BLaER1 treated with 17β-estradiol and CSF1 and Interleukin-3, amounts not matched to agents 10 nM and 100 nM (cell line): ENCODE measurements around the gene CLCNKA.
A peak's percentile ranks its signal among the peaks of the same experiment; 100 is the strongest.

Source experiments
- H3K27ac ChIP-seq, 11 experiments: shearing (Covaris generic); formaldehyde crosslinking; 2 replicates each; pipeline ENCODE4 v1.8.1; 2022
- H3K27me3 ChIP-seq, 11 experiments: shearing (Covaris generic); formaldehyde crosslinking; 2 replicates each; pipeline ENCODE4 v1.8.1; 2022
- H3K36me3 ChIP-seq, 11 experiments: shearing (Covaris generic); formaldehyde crosslinking; 2 replicates each; pipeline ENCODE4 v1.8.1; 2022
- H3K4me1 ChIP-seq, 10 experiments: shearing (Covaris generic); formaldehyde crosslinking; 2 replicates each; pipeline ENCODE4 v1.8.1; 2022
- H3K4me2 ChIP-seq, 11 experiments: shearing (Covaris generic); formaldehyde crosslinking; 2 replicates each; pipeline ENCODE4 v1.8.1; 2022
- H3K4me3 ChIP-seq, 10 experiments: shearing (Covaris generic); formaldehyde crosslinking; 2 replicates each; pipeline ENCODE4 v1.8.1; 2022
- H3K9ac ChIP-seq, 11 experiments: shearing (Covaris generic); formaldehyde crosslinking; 2 replicates each; pipeline ENCODE4 v1.8.1; 2022
- H3K9me3 ChIP-seq, 11 experiments: shearing (Covaris generic); formaldehyde crosslinking; replicated peaks in 1 of 11; 2 replicates each; pipeline ENCODE4 v1.8.1; 2022
- H4K20me1 ChIP-seq, 11 experiments: shearing (Covaris generic); formaldehyde crosslinking; 2 replicates each; pipeline ENCODE4 v1.8.1; 2022
- Cebpa-rat ChIP-seq, 11 experiments: shearing (Covaris generic); IDR thresholded peaks; 2 replicates each; pipeline ENCODE4 v1.8.1; 2022

CLCNKA gene

GRCh38 chr1:16013908-16014258, 8.0 kb upstream of the CLCNKA start:
- no peaks in the 10 kb centered on the region for H3K27me3 ChIP-seq
- H3K36me3 ChIP-seq = no peaks in the 10 kb centered on the region
- no peak for TF ChIP-seq Cebpa-rat (IDR thresholded peaks at IDR 0.05)
- H3K9me3 ChIP-seq = no peaks in the 10 kb centered on the region
- H3K9ac ChIP-seq = peak overlapping the region in 10 of 11 experiments; percentile 76 to 86 (median 83); a peak in 20 of 22 replicates
- H3K4me3 ChIP-seq = peak overlapping the region in 6 of 10 experiments; percentile 11 to 69 (median 54); a peak in 3 of 20 replicates
- H3K27ac ChIP-seq = peak overlapping the region; percentile 74 to 94 (median 86); a peak in 21 of 22 replicates
- H3K4me1 ChIP-seq = peaks cover 69 to 94% (median 78%) of the 10 kb centered on the region in 10 experiments
- peak overlapping the region; percentile 80 to 91 (median 87) for H3K4me2 ChIP-seq
- H4K20me1 ChIP-seq = no peaks in the 10 kb centered on the region; a peak in 1 of 22 replicates

GRCh38 chr1:16014509-16015482, 7.0 kb upstream of the CLCNKA start:
- Histone ChIP-seq H3K4me3 (no peak overlapping the region; a peak in 1 of 20 replicates), H3K36me3 (no peaks in the 10 kb centered on the region), H3K9ac (peak overlapping the region; percentile 3 to 85 (median 79); a peak in 15 of 22 replicates), H3K4me1 (peaks cover 75 to 94% (median 86%) of the 10 kb centered on the region in 10 experiments), H3K27me3 (no peaks in the 10 kb centered on the region), H4K20me1 (no peaks in the 10 kb centered on the region; a peak in 1 of 22 replicates), H3K27ac (peak overlapping the region in 10 of 11 experiments; percentile 83 to 94 (median 86); a peak in 18 of 22 replicates), H3K4me2 (peak overlapping the region; percentile 80 to 91 (median 87)), H3K9me3 (no peaks in the 10 kb centered on the region)
- no peak for TF ChIP-seq Cebpa-rat (IDR thresholded peaks at IDR 0.05)

GRCh38 chr1:16015491-16015890, 6.3 kb upstream of the CLCNKA start:
- H3K4me3 ChIP-seq = no peak overlapping the region; a peak in 1 of 20 replicates
- H3K27ac ChIP-seq = peak overlapping the region in 9 of 11 experiments; percentile 83 to 94 (median 87); a peak in 16 of 22 replicates
- no peak for TF ChIP-seq Cebpa-rat (IDR thresholded peaks at IDR 0.05)
- H3K4me2 ChIP-seq = peak overlapping the region; percentile 80 to 91 (median 87)
- peak overlapping the region in 9 of 11 experiments; percentile 7 to 85 (median 79); a peak in 12 of 22 replicates for H3K9ac ChIP-seq
- H3K4me1 ChIP-seq = peaks cover 75 to 99% (median 93%) of the 10 kb centered on the region in 10 experiments
- H3K36me3 ChIP-seq = no peaks in the 10 kb centered on the region
- H4K20me1 ChIP-seq = no peaks in the 10 kb centered on the region; a peak in 1 of 22 replicates
- no peaks in the 10 kb centered on the region for H3K27me3 ChIP-seq
- H3K9me3 ChIP-seq = no peaks in the 10 kb centered on the region

- Histone ChIP-seq H3K36me3 (no peaks in the 10 kb centered on the region), H3K9me3 (no peaks in the 10 kb centered on the region), H3K9ac (peak overlapping the region in 7 of 11 experiments; percentile 7 to 85 (median 81); a peak in 10 of 22 replicates), H3K4me1 (peaks cover 75 to 99% (median 93%) of the 10 kb centered on the region in 10 experiments), H3K4me3 (no peak overlapping the region; a peak in 1 of 20 replicates), H4K20me1 (no peaks in the 10 kb centered on the region; a peak in 1 of 22 replicates), H3K27ac (peak overlapping the region in 9 of 11 experiments; percentile 30 to 94 (median 86); a peak in 12 of 22 replicates), H3K27me3 (peaks cover 0 to under 1% (median 0%) of the 10 kb centered on the region in 11 experiments; a peak in 2 of 22 replicates), H3K4me2 (peak overlapping the region; percentile 80 to 91 (median 87))
- TF ChIP-seq Cebpa-rat (IDR thresholded peaks at IDR 0.05) = no peak
These were observed 5.6 kb upstream of the CLCNKA start for GRCh38 chr1:16015960-16016901.

DNA sequence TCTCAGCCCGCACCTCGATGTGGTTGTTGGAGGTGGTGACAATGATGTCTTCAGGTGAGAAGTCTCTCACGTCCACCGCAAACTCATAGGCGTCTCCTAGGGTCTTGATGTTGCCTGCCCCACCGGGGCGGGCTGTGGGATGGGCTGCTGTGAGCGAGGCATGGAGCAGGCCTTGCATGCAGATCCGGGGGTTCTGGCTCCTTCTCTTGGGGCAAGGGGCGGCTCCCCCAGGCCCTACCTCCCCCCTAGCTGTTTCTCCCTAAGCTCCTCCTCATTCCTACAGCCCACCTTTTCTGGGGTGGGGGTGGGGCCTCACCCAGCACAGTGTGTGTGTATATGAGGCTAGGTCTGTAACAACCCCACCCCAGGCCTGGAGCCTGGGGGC, 4.8 kb upstream of the CLCNKA start:
- Histone ChIP-seq H3K9ac (peak overlapping the region in 4 of 11 experiments; percentile 23 to 54 (median 44); a peak in 7 of 22 replicates), H3K4me3 (peak overlapping the region in 2 of 10 experiments; percentile 8 to 26; a peak in 2 of 20 replicates), H3K9me3 (no peaks in the 10 kb centered on the region), H3K27me3 (peaks cover 0 to 7% (median 0%) of the 10 kb centered on the region in 11 experiments; a peak in 2 of 22 replicates), H3K36me3 (no peaks in the 10 kb centered on the region), H4K20me1 (peaks cover 0 to 7% (median 0%) of the 10 kb centered on the region in 11 experiments; a peak in 2 of 22 replicates), H3K4me2 (peak overlapping the region; percentile 60 to 91 (median 85)), H3K4me1 (peaks cover 72 to 99% (median 93%) of the 10 kb centered on the region in 10 experiments), H3K27ac (peak overlapping the region in 3 of 11 experiments; percentile 15 to 52 (median 37); a peak in 3 of 22 replicates)
- no peak for TF ChIP-seq Cebpa-rat (IDR thresholded peaks at IDR 0.05)

- peak within 1 kb of the TSS in 9 of 11 experiments; percentile 10 to 54 (median 29); a peak in 10 of 22 replicates for H3K9ac ChIP-seq
- H4K20me1 ChIP-seq = peaks cover 0 to 7% (median 0%) of the 10 kb centered on the region in 11 experiments; a peak in 2 of 22 replicates
- H3K27ac ChIP-seq = peak within 1 kb of the TSS in 4 of 11 experiments; percentile 6 to 52 (median 29); a peak in 8 of 22 replicates
- no peak for TF ChIP-seq Cebpa-rat (IDR thresholded peaks at IDR 0.05)
- H3K36me3 ChIP-seq = no peaks in the 10 kb centered on the region
- H3K27me3 ChIP-seq = peaks cover 0 to 12% (median 0%) of the 10 kb centered on the region in 11 experiments; a peak in 2 of 22 replicates
- H3K9me3 ChIP-seq = no peaks in the 10 kb centered on the region
- peak within 1 kb of the TSS in 2 of 10 experiments; percentile 8 to 26; a peak in 2 of 20 replicates for H3K4me3 ChIP-seq
- H3K4me1 ChIP-seq = peaks cover 66 to 99% (median 93%) of the 10 kb centered on the region in 10 experiments
- peak within 1 kb of the TSS; percentile 60 to 91 (median 85) for H3K4me2 ChIP-seq
These were observed 4.2 kb upstream of the CLCNKA start, which contains the start of gene HSPB7 for GRCh38 chr1:16017461-16018303. Gene HSPB7 (minus strand): TSS chr1:16018043. CDS start chr1:16017963, 80 bp downstream.

GRCh38 chr1:16018308-16018707, 3.5 kb upstream of the CLCNKA start:
- no peak for TF ChIP-seq Cebpa-rat (IDR thresholded peaks at IDR 0.05)
- Histone ChIP-seq H3K4me1 (peaks cover 62 to 100% (median 94%) of the 10 kb centered on the region in 10 experiments), H3K27me3 (peaks cover 0 to 12% (median 0%) of the 10 kb centered on the region in 11 experiments; a peak in 2 of 22 replicates)

More at GRCh38 chr1:16018308-16018707, 3.5 kb upstream of the CLCNKA start:
- H3K4me3 ChIP-seq = no peak overlapping the region
- peak overlapping the region; percentile 60 to 91 (median 85) for H3K4me2 ChIP-seq
- H3K27ac ChIP-seq = peak overlapping the region in 2 of 11 experiments; percentile 6 to 52; a peak in 3 of 22 replicates
- H3K36me3 ChIP-seq = no peaks in the 10 kb centered on the region
- H3K9me3 ChIP-seq = no peaks in the 10 kb centered on the region
- H3K9ac ChIP-seq = peak overlapping the region in 8 of 11 experiments; percentile 7 to 54 (median 30); a peak in 7 of 22 replicates
- peaks cover 0 to 7% (median 0%) of the 10 kb centered on the region in 11 experiments; a peak in 2 of 22 replicates for H4K20me1 ChIP-seq
